CD4-positive, alpha-beta T cell (primary cell): Measurements from ENCODE around the gene ABCC4. TPM values are rescaled to one million over a fixed set of nuclear protein-coding genes. Genes with fewer than 3 reads are reported as not detected.

Source experiments
- ATAC-seq: fragments of 200-7000 bp; cut with Tn5 transposase; one replicate; pipeline ENCODE4 v1.10.0; 2022; ENCODE audit warnings: mild to moderate bottlenecking; ENCODE audit not compliant: poor library complexity
- CTCF ChIA-PET: fragments of 350-600 bp; sonication (Branson Sonifier 250); formaldehyde crosslinking; loops from one replicate; lab custom pipeline; 2021; ENCODE audit warnings: antibody characterized with exemption, inconsistent platforms; lab: Charles Lee
- POLR2A ChIA-PET: fragments of 350-600 bp; sonication (Branson Sonifier 250); formaldehyde crosslinking; loops from one replicate; lab custom pipeline; 2021; ENCODE audit warnings: antibody characterized with exemption, inconsistent platforms; lab: Charles Lee
- DNase-seq, 14 experiments: peaks; one replicate each; pipeline ENCODE4 v3.0.0-alpha.2; 2013 to 2020; ENCODE audit warnings: mixed read lengths in 2 of 14
- H3K27ac ChIP-seq, 2 donors: one replicate each; pipeline versions ENCODE4 v1.5.1 to v1.7.0; 2013; ENCODE audit warnings: low read length in 2 of 2, low read depth in 1 of 2, mild to moderate bottlenecking in 1 of 2
- H3K27me3 ChIP-seq, 2 experiments: 1 replicate in 1 of 2; 2 replicates in 1 of 2; pipeline versions ENCODE4 v1.6.1 to v1.7.0; 2013; ENCODE audit warnings: low read length in 2 of 2, control low read depth in 1 of 2, mild to moderate bottlenecking in 1 of 2, moderate library complexity in 1 of 2; ENCODE audit not compliant: insufficient read depth in 2 of 2, control insufficient read depth in 1 of 2
- H3K36me3 ChIP-seq: one replicate; pipeline ENCODE4 v1.6.1; 2013; ENCODE audit warnings: low read length, control low read depth; ENCODE audit not compliant: insufficient read depth
- H3K4me1 ChIP-seq: one replicate; pipeline ENCODE4 v1.6.1; 2013; ENCODE audit warnings: low read length, control low read depth; ENCODE audit not compliant: insufficient read depth
- H3K4me3 ChIP-seq: one replicate; pipeline ENCODE4 v1.5.1; 2013; ENCODE audit warnings: mild to moderate bottlenecking, low read length, moderate library complexity
- H3K9me3 ChIP-seq, 2 experiments: 1 replicate in 1 of 2; 2 replicates in 1 of 2; pipeline versions ENCODE4 v1.6.1 to v1.7.0; 2013; ENCODE audit warnings: low read length in 2 of 2, mild to moderate bottlenecking in 2 of 2, control low read depth in 1 of 2, moderate library complexity in 1 of 2; ENCODE audit not compliant: control insufficient read depth in 1 of 2, insufficient read depth in 1 of 2
- H3K27ac Mint-ChIP-seq: one replicate; pipeline ENCODE4 v1.8.0; 2020; ENCODE audit warnings: mixed read lengths
- H3K27me3 Mint-ChIP-seq: one replicate; pipeline ENCODE4 v1.8.0; 2021; ENCODE audit warnings: mixed read lengths
- H3K36me3 Mint-ChIP-seq: one replicate; pipeline ENCODE4 v1.8.0; 2021; ENCODE audit warnings: low read depth, mixed read lengths
- H3K4me1 Mint-ChIP-seq: one replicate; pipeline ENCODE4 v1.8.0; 2021; ENCODE audit warnings: low read depth, mixed read lengths
- H3K4me3 Mint-ChIP-seq: one replicate; pipeline ENCODE4 v1.8.0; 2020; ENCODE audit warnings: mild to moderate bottlenecking, mixed read lengths
- H3K9me3 Mint-ChIP-seq: one replicate; pipeline ENCODE4 v1.8.0; 2020; ENCODE audit warnings: mixed read lengths
- CTCF ChIP-seq: fragments of 200-600 bp; IDR thresholded peaks from one replicate; pipeline ENCODE4 v1.8.0; 2022; ENCODE audit warnings: antibody characterized with exemption, mild to moderate bottlenecking
- intact Hi-C, 2 experiments: fragments of 100-400 bp; cut with DNase I in 1 of 2; cut with micrococcal nuclease in 1 of 2; formaldehyde crosslinking; loops; one replicate each; pipeline versions ENCODE4 v1.15.1 to v1.9.0; 2023 to 2025; cut with DNase I, micrococcal nuclease
- total RNA-seq, 174 experiments: library from RNA in 2 of 174; stranded (reverse) in 2 of 174; gene quantifications; one replicate each; pipeline ENCODE4 v1.2.3 and lab custom pipeline; 2021 to 2026

ABCC4 gene
- total RNA-seq, 2 experiments from 2014 or later = 4.0 to 4.4 TPM

- H3K36me3 Mint-ChIP-seq = peaks cover 13% of the 10 kb centered on the region
- DNase-seq = no peak
- POLR2A ChIA-PET = no interaction called here
- no peak overlapping the region for H3K27ac Mint-ChIP-seq
- CTCF ChIA-PET = no interaction called here
- no peaks in the 10 kb centered on the region for H3K4me1 Mint-ChIP-seq
- Histone ChIP-seq H3K27ac (no peak overlapping the region), H3K9me3 (no peaks in the 10 kb centered on the region), H3K36me3 (no peaks in the 10 kb centered on the region), H3K4me1 (no peaks in the 10 kb centered on the region), H3K27me3 (no peaks in the 10 kb centered on the region), H3K4me3 (no peak overlapping the region)
- no peak overlapping the region for H3K4me3 Mint-ChIP-seq
- no peaks in the 10 kb centered on the region for H3K9me3 Mint-ChIP-seq
- no peak for TF ChIP-seq CTCF
- no peaks in the 10 kb centered on the region for H3K27me3 Mint-ChIP-seq
- ATAC-seq = no peak
- intact Hi-C loops = no loop called here
These were observed 45.2 kb downstream of the ABCC4 start for GRCh38 chr13:95256091-95256490.

GRCh38 chr13:95255072-95255732 lies 46.0 kb downstream of the ABCC4 start:
- TF ChIP-seq CTCF = no peak
- Mint-ChIP-seq H3K9me3 (no peaks in the 10 kb centered on the region), H3K4me1 (no peaks in the 10 kb centered on the region), H3K27ac (no peak overlapping the region), H3K4me3 (no peak overlapping the region), H3K27me3 (no peaks in the 10 kb centered on the region), H3K36me3 (peaks cover 6% of the 10 kb centered on the region)
- Histone ChIP-seq H3K27ac (no peak overlapping the region), H3K36me3 (no peaks in the 10 kb centered on the region), H3K9me3 (no peaks in the 10 kb centered on the region), H3K27me3 (no peaks in the 10 kb centered on the region), H3K4me1 (no peaks in the 10 kb centered on the region), H3K4me3 (no peak overlapping the region)
- POLR2A ChIA-PET = no interaction called here
- CTCF ChIA-PET = no interaction called here
- DNase-seq (no peak), ATAC-seq (no peak)
- intact Hi-C loops = no loop called here

GRCh38 chr13:95254339-95254738 lies 46.9 kb downstream of the ABCC4 start:
- POLR2A ChIA-PET = no interaction called here
- H3K4me3 Mint-ChIP-seq = no peak overlapping the region
- DNase-seq (no peak), ATAC-seq (no peak)
- H3K4me3 ChIP-seq = no peak overlapping the region
- H3K9me3 Mint-ChIP-seq = no peaks in the 10 kb centered on the region
- no peaks in the 10 kb centered on the region for H3K9me3 ChIP-seq
- H3K27ac Mint-ChIP-seq = no peak overlapping the region
- H3K27me3 ChIP-seq = no peaks in the 10 kb centered on the region
- H3K4me1 ChIP-seq = no peaks in the 10 kb centered on the region
- H3K4me1 Mint-ChIP-seq = no peaks in the 10 kb centered on the region
- peaks cover 5% of the 10 kb centered on the region for H3K36me3 Mint-ChIP-seq
- CTCF ChIA-PET = no interaction called here
- no peak overlapping the region for H3K27ac ChIP-seq
- H3K36me3 ChIP-seq = no peaks in the 10 kb centered on the region
- no peaks in the 10 kb centered on the region for H3K27me3 Mint-ChIP-seq
- intact Hi-C loops = no loop called here
- no peak for TF ChIP-seq CTCF
